ENCODE data around the gene FUT3. TPM values are rescaled to one million over a fixed set of nuclear protein-coding genes. Genes with fewer than 3 reads are reported as not detected.
"Not testable (repeated sequence)": the region's sequence is repeated elsewhere in the genome, so short reads cannot be mapped to it uniquely, and the experiment has no call there.

Gene FUT3
- total RNA-seq, 6 donors from 2014 or later, result 4.2 to 19.5 (median 12.7) TPM

GRCh38 chr19:5877427-5877826 is 26.2 kb upstream of the FUT3 start:
- Histone ChIP-seq H3K27ac (no peak overlapping the region), H3K27me3 (peaks cover 0 to 6% (median 2%) of the 10 kb centered on the region in 4 donors), H3K4me3 (no peak overlapping the region), H3K36me3 (no peaks in the 10 kb centered on the region), H3K4me1 (peaks cover 7 to 11% (median 10%) of the 10 kb centered on the region in 4 donors), H3K9me3 (no peaks in the 10 kb centered on the region)
- no peak for TF ChIP-seq EP300 (IDR thresholded peaks at IDR 0.05)
- TF ChIP-seq CTCF (IDR thresholded peaks at IDR 0.05), result no peak
- TF ChIP-seq POLR2AphosphoS5 (IDR thresholded peaks at IDR 0.05), result no peak
- TF ChIP-seq POLR2A (IDR thresholded peaks at IDR 0.05), result no peak
- WGBS, 2 donors, result 75 to 87% methylated on average over 6 to 8 of the region's 8 CpGs
- ATAC-seq (ENCODE audit: low FRiP score in 2 of 2) (no peak), DNase-seq (no peak)

GRCh38 chr19:5874496-5874895 is 23.2 kb upstream of the FUT3 start:
- H3K27me3 ChIP-seq; H3K9me3 ChIP-seq; H3K4me1 ChIP-seq; DNase-seq; ATAC-seq (ENCODE audit: low FRiP score in 2 of 2); H3K27ac ChIP-seq; H3K36me3 ChIP-seq; H3K4me3 ChIP-seq: not testable (repeated sequence)
- 64 to 86% methylated on average over 7 of the region's 7 CpGs for WGBS, 2 donors

- Histone ChIP-seq H3K4me3 (no peak overlapping the region), H3K36me3 (no peaks in the 10 kb centered on the region), H3K27me3 (no peaks in the 10 kb centered on the region), H3K27ac (no peak overlapping the region), H3K4me1 (no peaks in the 10 kb centered on the region), H3K9me3 (no peaks in the 10 kb centered on the region)
- 88 to 96% methylated on average over 11 to 12 of the region's 12 CpGs for WGBS, 2 donors
- no peak for ATAC-seq (ENCODE audit: low FRiP score in 2 of 2)
- DNase-seq, result no peak
- TF ChIP-seq POLR2A (IDR thresholded peaks at IDR 0.05), result no peak
- TF ChIP-seq EP300 (IDR thresholded peaks at IDR 0.05), result no peak
- no peak for TF ChIP-seq CTCF (IDR thresholded peaks at IDR 0.05)
- TF ChIP-seq POLR2AphosphoS5 (IDR thresholded peaks at IDR 0.05), result no peak
These were observed 22.5 kb upstream of the FUT3 start for GRCh38 chr19:5873617-5874199.

- 67 to 72% methylated on average over 12 of the region's 12 CpGs for WGBS, 2 donors
- Histone ChIP-seq H3K4me1 (no peaks in the 10 kb centered on the region), H3K9me3 (no peaks in the 10 kb centered on the region), H3K27ac (no peak overlapping the region), H3K27me3 (no peaks in the 10 kb centered on the region), H3K36me3 (no peaks in the 10 kb centered on the region), H3K4me3 (no peak overlapping the region)
- no peak for ATAC-seq (ENCODE audit: low FRiP score in 2 of 2)
- no peak for DNase-seq
- no peak for TF ChIP-seq POLR2A (IDR thresholded peaks at IDR 0.05)
- TF ChIP-seq CTCF (IDR thresholded peaks at IDR 0.05), result no peak
- no peak for TF ChIP-seq POLR2AphosphoS5 (IDR thresholded peaks at IDR 0.05)
- no peak for TF ChIP-seq EP300 (IDR thresholded peaks at IDR 0.05)
These were observed 19.7 kb upstream of the FUT3 start for GRCh38 chr19:5870986-5871394.

GRCh38 chr19:5867201-5868136 is 16.2 kb upstream of the FUT3 start:
- no peaks in the 10 kb centered on the region for H3K4me1 ChIP-seq
- no peak overlapping the region for H3K27ac ChIP-seq
- H3K27me3 ChIP-seq, result no peaks in the 10 kb centered on the region
- no peak for TF ChIP-seq CTCF (IDR thresholded peaks at IDR 0.05)
- TF ChIP-seq POLR2A (IDR thresholded peaks at IDR 0.05), result no peak
- no peak for TF ChIP-seq POLR2AphosphoS5 (IDR thresholded peaks at IDR 0.05)
- TF ChIP-seq EP300 (IDR thresholded peaks at IDR 0.05), result no peak
- ATAC-seq (ENCODE audit: low FRiP score in 2 of 2) (no peak), DNase-seq (no peak)
- no peaks in the 10 kb centered on the region for H3K9me3 ChIP-seq
- WGBS, 2 donors, result 52 to 85% methylated on average over 7 to 31 of the region's 31 CpGs
- H3K4me3 ChIP-seq, result no peak overlapping the region
- H3K36me3 ChIP-seq, result no peaks in the 10 kb centered on the region
